Measurements from ENCODE around the gene YTHDF1. TPM values are rescaled to one million over a fixed set of nuclear protein-coding genes. Genes with fewer than 3 reads are reported as not detected.

YTHDF1 gene
- total RNA-seq, 2 donors from 2014 or later = 64.9 to 73.2 TPM

DNA sequence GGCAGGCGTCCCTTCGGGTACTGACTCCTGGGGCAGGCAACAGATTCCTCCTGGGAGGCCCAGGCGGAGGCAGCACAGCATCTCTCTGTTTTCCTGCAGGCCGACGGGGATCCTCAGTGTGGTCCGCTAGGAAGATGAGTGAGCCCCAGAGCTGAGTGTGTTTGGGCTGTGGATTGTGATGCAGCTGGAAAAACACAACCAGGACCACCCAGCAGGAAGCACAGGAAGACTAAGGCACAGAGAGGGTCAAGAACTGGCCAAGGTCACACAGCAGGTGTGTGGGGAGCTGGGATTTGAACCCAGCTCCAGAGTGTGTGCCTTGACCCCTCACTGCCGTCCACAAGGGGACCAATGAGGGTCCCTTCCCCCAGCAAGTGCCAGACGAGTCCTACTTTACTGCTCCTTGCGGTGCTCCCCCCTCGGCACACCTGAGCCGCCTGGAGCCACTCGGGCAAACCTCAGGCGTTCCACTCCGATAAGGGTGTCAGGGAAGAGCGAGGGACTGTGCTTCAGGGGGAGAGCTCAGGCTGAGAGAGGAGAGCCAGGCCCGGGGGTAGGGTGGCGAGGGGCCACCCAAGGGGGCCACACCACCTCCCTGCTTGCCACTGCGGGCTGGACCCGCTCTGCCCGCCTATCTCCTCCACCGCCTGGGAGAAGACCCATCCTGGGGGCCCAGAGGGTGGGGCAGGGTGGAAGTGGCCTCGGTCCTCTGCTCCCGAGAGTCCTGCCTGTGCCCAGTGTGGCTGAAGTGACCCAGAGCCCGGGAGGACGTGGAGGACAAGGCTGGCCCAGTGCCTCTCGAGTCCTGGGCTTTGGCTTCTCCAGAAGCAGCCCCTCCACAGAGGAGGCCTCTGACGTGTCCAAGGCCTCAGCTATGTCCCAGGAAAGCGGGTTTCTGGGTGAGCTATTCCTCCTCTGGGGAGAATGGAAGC, 63.3 kb downstream of the YTHDF1 start:
- Mint-ChIP-seq H3K9me3 (peaks cover 16% of the 10 kb centered on the region), H3K36me3 (ENCODE audit: low read depth) (no peaks in the 10 kb centered on the region), H3K27me3 (ENCODE audit: insufficient read depth) (peaks cover 5% of the 10 kb centered on the region), H3K4me3 (no peak overlapping the region), H3K27ac (no peak overlapping the region), H3K4me1 (no peaks in the 10 kb centered on the region)
- TF ChIP-seq, protein P1, sequence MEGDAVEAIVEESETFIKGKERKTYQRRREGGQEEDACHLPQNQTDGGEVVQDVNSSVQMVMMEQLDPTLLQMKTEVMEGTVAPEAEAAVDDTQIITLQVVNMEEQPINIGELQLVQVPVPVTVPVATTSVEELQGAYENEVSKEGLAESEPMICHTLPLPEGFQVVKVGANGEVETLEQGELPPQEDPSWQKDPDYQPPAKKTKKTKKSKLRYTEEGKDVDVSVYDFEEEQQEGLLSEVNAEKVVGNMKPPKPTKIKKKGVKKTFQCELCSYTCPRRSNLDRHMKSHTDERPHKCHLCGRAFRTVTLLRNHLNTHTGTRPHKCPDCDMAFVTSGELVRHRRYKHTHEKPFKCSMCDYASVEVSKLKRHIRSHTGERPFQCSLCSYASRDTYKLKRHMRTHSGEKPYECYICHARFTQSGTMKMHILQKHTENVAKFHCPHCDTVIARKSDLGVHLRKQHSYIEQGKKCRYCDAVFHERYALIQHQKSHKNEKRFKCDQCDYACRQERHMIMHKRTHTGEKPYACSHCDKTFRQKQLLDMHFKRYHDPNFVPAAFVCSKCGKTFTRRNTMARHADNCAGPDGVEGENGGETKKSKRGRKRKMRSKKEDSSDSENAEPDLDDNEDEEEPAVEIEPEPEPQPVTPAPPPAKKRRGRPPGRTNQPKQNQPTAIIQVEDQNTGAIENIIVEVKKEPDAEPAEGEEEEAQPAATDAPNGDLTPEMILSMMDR (conservative IDR thresholded peaks at IDR 0.05) = no peak
- no peaks in the 10 kb centered on the region for H3K36me3 ChIP-seq (ENCODE audit: control insufficient read depth, insufficient read depth, low read length)
- no peak overlapping the region for H3K27ac ChIP-seq (ENCODE audit: low read depth, low read length)
- no peaks in the 10 kb centered on the region for H3K27me3 ChIP-seq (ENCODE audit: control insufficient read depth, insufficient read depth, low read length, poor library complexity, severe bottlenecking)
- no peaks in the 10 kb centered on the region for H3K4me1 ChIP-seq (ENCODE audit: control insufficient read depth, insufficient read depth, low read length)
- no peak for DNase-seq
- H3K4me3 ChIP-seq (ENCODE audit: low read length) = no peak overlapping the region
- WGBS, 2 experiments (ENCODE audit: insufficient coverage in 1 of 2, insufficient read length in 1 of 2) = 89% methylated on average over 24 to 28 of the region's 28 CpGs
- H3K9ac ChIP-seq (ENCODE audit: extremely low read depth, low read length, poor library complexity, severe bottlenecking) = no peak overlapping the region
- H3K9me3 ChIP-seq (ENCODE audit: control insufficient read depth, low read length) = peaks cover 9% of the 10 kb centered on the region

DNA sequence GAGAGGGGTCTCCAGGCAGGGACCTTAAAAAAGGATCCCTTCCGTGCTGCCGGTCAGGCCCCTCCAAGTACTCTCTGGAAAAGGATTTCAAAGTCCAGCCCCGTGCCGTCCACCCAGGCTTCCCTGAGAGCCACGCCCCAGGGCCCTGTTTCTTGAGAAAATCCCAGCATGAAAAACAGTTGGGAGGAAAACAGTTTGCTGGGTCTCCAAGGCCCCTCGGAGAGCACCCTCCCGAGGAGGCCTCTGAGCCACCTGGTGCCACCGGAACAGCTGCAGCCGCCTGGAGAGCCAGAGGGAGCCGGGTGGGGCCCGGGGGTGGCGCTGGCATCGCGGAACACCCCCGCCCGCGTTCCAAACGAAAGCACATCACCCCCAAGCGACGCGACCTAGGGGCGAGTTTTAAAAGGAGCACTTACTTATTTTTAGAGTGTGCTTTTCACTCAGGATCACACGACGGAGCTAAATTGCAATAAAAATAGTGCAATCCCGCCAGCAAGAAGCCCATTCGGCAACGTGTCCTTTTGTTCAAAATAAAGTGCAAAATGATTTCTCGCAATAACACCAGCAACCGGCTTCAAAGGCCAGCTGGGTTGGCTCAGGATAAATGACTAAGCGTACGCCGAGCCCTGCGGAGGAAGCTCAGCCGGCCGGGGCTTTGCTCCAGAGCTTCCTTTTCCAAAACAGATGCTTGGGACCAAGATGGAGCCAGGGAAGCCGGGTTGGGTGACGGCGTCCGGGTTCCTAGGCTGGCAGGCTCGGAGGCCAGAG, 64.2 kb downstream of the YTHDF1 start:
- H3K4me1 ChIP-seq (ENCODE audit: control insufficient read depth, insufficient read depth, low read length) = no peaks in the 10 kb centered on the region
- peaks cover 23% of the 10 kb centered on the region for H3K9me3 Mint-ChIP-seq
- H3K27me3 Mint-ChIP-seq (ENCODE audit: insufficient read depth) = peaks cover 6% of the 10 kb centered on the region
- no peak overlapping the region for H3K9ac ChIP-seq (ENCODE audit: extremely low read depth, low read length, poor library complexity, severe bottlenecking)
- H3K36me3 ChIP-seq (ENCODE audit: control insufficient read depth, insufficient read depth, low read length) = no peaks in the 10 kb centered on the region
- no peaks in the 10 kb centered on the region for H3K4me1 Mint-ChIP-seq
- TF ChIP-seq, protein P1 (conservative IDR thresholded peaks at IDR 0.05) = no peak
- no peaks in the 10 kb centered on the region for H3K36me3 Mint-ChIP-seq (ENCODE audit: low read depth)
- no peak overlapping the region for H3K27ac Mint-ChIP-seq
- no peak overlapping the region for H3K4me3 ChIP-seq (ENCODE audit: low read length)
- no peak overlapping the region for H3K27ac ChIP-seq (ENCODE audit: low read depth, low read length)
- peaks cover 16% of the 10 kb centered on the region for H3K9me3 ChIP-seq (ENCODE audit: control insufficient read depth, low read length)
- no peak for DNase-seq
- H3K4me3 Mint-ChIP-seq = no peak overlapping the region
- 90 to 94% methylated on average over 21 to 40 of the region's 40 CpGs for WGBS, 2 experiments (ENCODE audit: insufficient coverage in 1 of 2, insufficient read length in 1 of 2)
- no peaks in the 10 kb centered on the region for H3K27me3 ChIP-seq (ENCODE audit: control insufficient read depth, insufficient read depth, low read length, poor library complexity, severe bottlenecking)

DNA sequence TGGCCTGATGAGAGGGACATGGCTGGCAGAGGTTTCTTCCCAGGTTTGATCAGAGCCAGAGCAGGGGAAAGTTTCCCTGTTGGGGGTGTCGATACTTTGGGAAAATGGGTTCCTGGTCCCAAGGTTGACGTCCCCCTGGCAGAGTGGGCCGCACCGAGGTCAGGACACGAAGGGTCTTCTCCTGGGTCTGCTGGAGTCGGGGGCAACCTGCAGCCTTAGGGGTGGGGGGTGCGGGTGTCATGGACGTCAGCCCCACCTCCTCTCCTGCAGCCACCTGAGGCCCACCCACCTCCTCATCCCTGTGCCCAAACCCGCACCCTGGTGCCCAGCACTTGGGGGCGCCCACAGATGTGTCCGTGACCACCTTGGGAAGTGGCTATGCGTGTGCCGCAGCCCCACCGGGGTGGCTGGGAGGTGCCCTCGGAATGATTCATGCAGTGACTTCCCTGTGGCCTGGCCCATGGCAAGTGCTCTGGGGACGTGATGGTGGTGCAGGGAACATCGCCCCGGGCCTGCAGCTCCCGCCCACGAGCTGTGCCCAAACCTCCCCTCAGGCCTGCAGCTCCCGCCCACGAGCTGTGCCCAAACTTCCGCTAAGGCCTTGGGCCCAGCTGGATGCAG, 64.9 kb downstream of the YTHDF1 start:
- no peak overlapping the region for H3K9ac ChIP-seq (ENCODE audit: extremely low read depth, low read length, poor library complexity, severe bottlenecking)
- Mint-ChIP-seq H3K4me1 (no peaks in the 10 kb centered on the region), H3K4me3 (no peak overlapping the region), H3K27ac (no peak overlapping the region), H3K36me3 (ENCODE audit: low read depth) (no peaks in the 10 kb centered on the region), H3K27me3 (ENCODE audit: insufficient read depth) (peaks cover 8% of the 10 kb centered on the region), H3K9me3 (peaks cover 26% of the 10 kb centered on the region)
- WGBS, 2 experiments (ENCODE audit: insufficient coverage in 1 of 2, insufficient read length in 1 of 2) = 92 to 93% methylated on average over 13 to 23 of the region's 23 CpGs
- H3K9me3 ChIP-seq (ENCODE audit: control insufficient read depth, low read length) = peaks cover 16% of the 10 kb centered on the region
- DNase-seq = no peak
- H3K36me3 ChIP-seq (ENCODE audit: control insufficient read depth, insufficient read depth, low read length) = no peaks in the 10 kb centered on the region
- no peak overlapping the region for H3K4me3 ChIP-seq (ENCODE audit: low read length)
- TF ChIP-seq, protein P1 (conservative IDR thresholded peaks at IDR 0.05) = no peak
- H3K27me3 ChIP-seq (ENCODE audit: control insufficient read depth, insufficient read depth, low read length, poor library complexity, severe bottlenecking) = no peaks in the 10 kb centered on the region
- no peaks in the 10 kb centered on the region for H3K4me1 ChIP-seq (ENCODE audit: control insufficient read depth, insufficient read depth, low read length)
- H3K27ac ChIP-seq (ENCODE audit: low read depth, low read length) = no peak overlapping the region
